DMS53 treated with DMSO at 0.1 percent for 48 hours (cell line): ENCODE measurements around the gene TMEM14A.

Source experiments
- DNase-seq: peaks from one replicate; lab custom pipeline; 2025; ENCODE audit not compliant: unreplicated experiment; lab: John Stamatoyannopoulos, UW

TMEM14A gene

GRCh38 chr6:52733172-52733571 is 62.3 kb downstream of the TMEM14A start:
- DNase-seq, result no peak

GRCh38 chr6:52734072-52734471 is 63.2 kb downstream of the TMEM14A start:
- DNase-seq, result no peak

- no peak for DNase-seq
Measured at GRCh38 chr6:52735071-52735470, 64.2 kb downstream of the TMEM14A start.

- no peak for DNase-seq
Measured at GRCh38 chr6:52736145-52736544, 65.2 kb downstream of the TMEM14A start.
